Myocyte (in vitro differentiated cells): Measurements from ENCODE around the gene FAM107B. TPM values are rescaled to one million over a fixed set of nuclear protein-coding genes. Genes with fewer than 3 reads are reported as not detected.

Experiments used
- DNase-seq: peaks from one replicate; pipeline ENCODE4 v3.0.0-alpha.2; 2012; ENCODE audit warnings: low read depth
- total RNA-seq: library from RNA; depleted of rRNA; stranded (reverse); fragments of >200 nt; gene quantifications from 2 replicates; pipeline ENCODE4 v1.2.3, GENCODE V29; 2014

The FAM107B gene
- total RNA-seq, 1 donor from 2014 or later: 11.8 TPM

DNA sequence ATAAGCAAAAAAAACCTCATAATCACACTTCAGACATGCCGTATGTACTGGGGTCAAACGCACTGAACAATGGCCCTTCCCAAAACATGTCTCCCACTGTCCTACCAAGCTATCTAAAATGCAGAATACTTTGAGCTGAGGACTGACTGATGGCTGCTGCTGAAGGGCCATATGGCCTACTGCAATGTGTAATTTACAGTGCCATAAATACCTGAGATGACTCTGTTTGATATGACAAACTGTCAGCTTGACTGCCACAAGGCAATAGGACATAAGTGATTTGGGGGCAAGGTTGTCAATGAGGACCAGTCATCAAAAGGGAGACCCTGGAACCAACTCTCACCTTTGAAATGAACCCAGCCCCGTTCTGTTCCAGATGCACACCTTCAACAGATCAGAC, 256.5 kb downstream of the FAM107B start:
- DNase-seq: no peak

- DNase-seq: no peak
These were observed 261.6 kb downstream of the FAM107B start for GRCh38 chr10:14513123-14513522.

GRCh38 chr10:14510346-14510745, 264.4 kb downstream of the FAM107B start:
- DNase-seq: no peak

DNA sequence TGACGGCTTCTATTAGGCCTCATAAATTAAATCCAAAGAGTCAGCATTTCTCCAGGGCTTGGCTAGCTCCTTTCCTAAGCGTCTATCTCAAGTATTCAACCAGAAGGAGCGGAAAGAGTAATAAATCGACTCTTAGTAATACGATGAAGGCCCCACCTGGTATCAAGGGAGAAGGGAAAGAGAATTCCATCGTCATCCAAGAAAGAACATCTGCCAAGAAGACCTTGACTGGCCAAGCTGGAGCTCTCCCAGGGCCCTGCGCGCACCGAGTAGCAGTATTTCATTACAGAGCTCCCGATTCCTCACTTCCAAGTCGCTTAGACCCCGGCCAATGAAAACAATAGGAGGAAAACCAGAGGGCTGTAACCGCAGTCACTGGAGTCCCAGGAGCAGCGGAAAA, 266.0 kb downstream of the FAM107B start:
- no peak for DNase-seq

- DNase-seq: no peak
These were observed 266.9 kb downstream of the FAM107B start for GRCh38 chr10:14507781-14508180.

GRCh38 chr10:14507176-14507575, 267.5 kb downstream of the FAM107B start:
- DNase-seq: peak; percentile 42

GRCh38 chr10:14502431-14502830, 272.3 kb downstream of the FAM107B start:
- no peak for DNase-seq

- no peak for DNase-seq
These were observed 274.4 kb downstream of the FAM107B start for GRCh38 chr10:14500172-14500765.

DNA sequence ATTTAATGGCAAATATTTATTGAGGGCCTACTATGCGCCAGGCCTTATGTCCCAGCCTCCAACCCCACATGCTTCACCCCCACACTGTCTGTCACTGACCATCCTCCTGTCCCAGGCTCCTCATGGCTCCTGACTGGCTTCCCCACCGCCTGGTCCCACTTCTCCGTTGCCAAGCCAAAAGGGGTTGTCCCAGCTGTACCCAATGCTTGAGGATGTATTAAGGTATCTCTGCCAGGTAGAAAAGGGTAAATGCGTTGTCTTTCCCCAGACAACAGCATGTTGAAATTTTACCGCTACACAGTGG, 275.1 kb downstream of the FAM107B start:
- no peak for DNase-seq

- no peak for DNase-seq
These were observed 276.4 kb downstream of the FAM107B start for GRCh38 chr10:14498326-14498725.

GRCh38 chr10:14491811-14492210, 282.9 kb downstream of the FAM107B start:
- DNase-seq: no peak

DNA sequence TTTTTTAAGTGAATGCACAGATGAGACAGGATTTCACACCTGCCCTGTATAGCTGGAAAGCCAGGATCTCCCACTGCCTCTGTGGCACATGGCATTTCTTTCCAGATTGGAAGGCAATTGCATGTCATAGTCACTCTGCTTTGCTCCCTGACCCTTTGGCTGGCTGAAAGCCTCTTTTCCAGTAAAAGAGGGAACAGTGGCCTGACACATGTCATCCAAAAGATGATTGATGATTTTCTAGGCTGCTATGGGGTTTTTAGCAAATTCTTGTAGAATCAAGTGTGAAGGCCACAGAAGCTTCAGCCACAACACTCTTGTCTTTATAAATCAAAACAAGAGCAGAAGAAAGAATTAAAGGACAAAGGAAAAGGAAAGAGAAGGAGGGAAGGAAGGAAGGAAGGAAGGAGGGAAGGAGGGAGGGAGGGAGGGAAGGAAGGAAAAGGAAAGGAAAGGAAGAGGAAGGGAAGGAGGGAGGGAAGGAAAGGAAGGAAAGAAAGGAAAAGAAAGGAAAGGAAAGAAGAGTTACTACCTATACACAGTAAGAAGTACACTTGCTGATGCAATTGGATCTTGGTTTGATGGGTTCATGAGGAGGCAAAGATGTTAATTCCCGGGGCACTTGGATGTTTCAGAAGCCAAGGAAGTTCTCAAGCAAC, 285.0 kb downstream of the FAM107B start:
- DNase-seq: no peak

- DNase-seq: peak; percentile 31
These were observed 287.2 kb downstream of the FAM107B start for GRCh38 chr10:14487488-14487883.

DNA sequence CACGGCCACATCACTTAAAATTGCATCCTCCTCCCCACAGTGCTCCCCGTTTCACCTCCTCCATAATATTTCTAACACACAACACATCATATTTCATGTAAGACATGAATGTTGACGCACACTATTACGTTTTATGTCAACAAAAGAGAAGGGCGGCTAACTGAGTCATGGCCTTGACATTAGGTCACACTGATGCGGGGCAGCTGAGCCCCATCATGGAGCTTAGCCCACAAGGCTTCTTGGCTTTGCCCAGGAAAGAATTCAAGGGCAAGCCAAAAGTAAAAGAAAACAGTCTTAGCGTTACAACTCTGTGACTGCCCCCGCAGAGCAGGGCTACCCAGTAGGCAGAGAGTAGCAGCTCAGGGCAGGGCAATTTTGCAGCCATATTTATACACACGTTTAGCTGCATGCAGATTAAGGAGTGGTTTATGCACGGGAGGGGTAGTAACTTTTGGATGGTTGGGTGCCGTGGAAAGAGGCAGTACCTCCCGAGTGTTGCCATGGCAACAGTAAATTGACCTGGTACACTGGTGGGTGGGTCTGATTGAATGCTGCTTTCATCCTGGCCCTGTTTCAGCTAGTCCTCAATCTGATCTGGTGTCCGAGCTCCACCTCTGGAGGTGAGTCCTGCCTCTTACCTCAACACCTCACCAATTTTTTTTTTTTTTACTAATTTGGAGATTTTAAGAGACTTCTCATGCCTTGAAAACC, 287.8 kb downstream of the FAM107B start:
- no peak for DNase-seq

DNA sequence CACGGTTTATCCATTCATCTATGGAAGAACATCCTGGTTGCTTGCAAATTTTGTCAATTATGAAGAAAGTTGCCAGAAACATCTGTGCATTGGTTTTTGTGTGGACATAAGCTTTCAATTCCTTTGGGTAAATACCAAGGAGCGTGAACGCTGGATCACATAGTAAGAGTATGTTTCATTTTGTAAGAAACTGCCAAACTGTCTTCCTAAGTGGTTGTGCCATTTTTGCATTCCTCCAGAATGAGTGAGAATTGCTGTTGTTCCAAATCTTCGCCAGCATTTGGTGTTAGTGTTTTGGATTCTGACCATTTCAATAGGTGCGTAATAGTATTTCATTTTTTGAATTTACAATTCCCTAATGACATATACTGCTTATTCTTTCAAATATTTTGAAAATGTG, 288.7 kb downstream of the FAM107B start:
- DNase-seq: no peak

DNA sequence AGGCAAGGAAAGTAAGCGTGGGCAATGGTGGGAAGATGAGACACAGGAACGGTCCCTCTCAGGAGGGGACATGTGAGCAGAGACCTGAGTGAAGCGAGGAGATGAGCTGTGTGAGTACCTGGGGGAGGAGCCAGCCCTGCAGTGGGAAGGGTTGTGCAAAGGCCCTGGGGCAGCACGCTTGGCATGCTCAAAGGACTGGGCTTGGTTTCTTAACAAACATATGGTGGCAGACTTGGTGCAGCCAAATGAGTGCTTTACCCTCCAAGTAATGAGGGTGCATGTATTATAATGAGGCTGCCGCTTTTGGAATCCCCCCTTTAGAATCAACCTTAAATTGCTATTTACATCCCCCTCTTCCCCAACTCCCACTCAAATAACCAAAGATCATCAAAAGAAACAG, 291.3 kb downstream of the FAM107B start:
- DNase-seq: no peak

DNA sequence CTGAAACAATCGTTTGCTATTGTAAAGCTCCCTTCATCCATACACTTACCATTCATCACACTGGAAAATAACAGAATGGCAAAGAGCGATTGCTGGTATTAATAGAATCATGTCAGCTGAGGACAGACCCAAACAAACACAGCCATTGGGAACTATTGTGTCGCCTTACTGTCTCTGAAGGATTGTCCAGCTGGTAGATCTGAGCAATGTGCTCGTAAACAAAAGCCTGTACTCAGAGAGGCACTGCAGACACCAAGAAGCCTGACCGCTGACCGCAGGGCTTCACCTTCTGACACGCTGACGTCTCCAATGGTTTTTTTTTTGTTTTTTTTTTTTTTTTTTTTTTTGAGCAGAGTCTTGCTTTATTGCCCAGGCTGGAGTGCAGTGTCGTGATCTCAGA, 292.9 kb downstream of the FAM107B start:
- peak; percentile 73 for DNase-seq

GRCh38 chr10:14481014-14481413, 293.7 kb downstream of the FAM107B start:
- no peak for DNase-seq

- peak; percentile 96 for DNase-seq
These were observed 296.1 kb downstream of the FAM107B start for GRCh38 chr10:14478604-14479003.

DNA sequence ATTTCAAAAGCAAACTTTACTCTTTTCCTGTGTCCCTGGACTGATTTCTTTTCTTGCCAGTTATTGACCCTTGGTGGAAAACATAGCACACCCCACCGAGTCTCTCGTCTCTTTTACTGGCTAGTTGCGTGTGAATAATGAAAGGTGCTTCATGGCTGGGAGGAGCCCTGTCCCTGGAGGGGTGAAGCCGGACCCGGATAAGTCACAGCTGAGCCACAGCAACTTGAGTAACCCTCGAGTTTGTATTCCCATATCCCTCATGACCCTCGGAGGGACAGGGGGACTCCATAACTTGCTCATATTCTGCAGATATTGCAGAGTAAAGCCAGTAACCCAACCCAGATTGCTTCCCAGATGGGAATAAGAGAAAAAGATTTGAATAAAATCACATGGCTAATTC, 296.5 kb downstream of the FAM107B start:
- no peak for DNase-seq

- DNase-seq: peak; percentile 89
These were observed 297.3 kb downstream of the FAM107B start for GRCh38 chr10:14477408-14477710.

- DNase-seq: peak; percentile 79
These were observed 297.9 kb downstream of the FAM107B start for GRCh38 chr10:14476641-14477407.
